Liver (tissue), 9 donors: Measurements from ENCODE around the gene BAG5. TPM values are rescaled to one million over a fixed set of nuclear protein-coding genes. Genes with fewer than 3 reads are reported as not detected.

Source experiments
- DNase-seq: peaks from one replicate; pipeline ENCODE4 v3.0.0-alpha.2; 2017; ENCODE audit warnings: low spot score
- H3K27ac ChIP-seq, 2 donors: one replicate each; pipeline ENCODE4 v1.7.0; 2013; ENCODE audit warnings: inconsistent platforms in 2 of 2, low read length in 2 of 2, control low read depth in 1 of 2, low read depth in 1 of 2, mild to moderate bottlenecking in 1 of 2
- H3K27me3 ChIP-seq, 4 donors: one replicate each; pipeline versions ENCODE4 v1.6.1 to v1.7.0; 2013; ENCODE audit warnings: low read length in 3 of 4, inconsistent platforms in 1 of 4, mild to moderate bottlenecking in 1 of 4, moderate library complexity in 1 of 4; ENCODE audit not compliant: control insufficient read depth in 4 of 4, insufficient read depth in 4 of 4
- H3K36me3 ChIP-seq, 4 donors: one replicate each; pipeline versions ENCODE4 v1.6.1 to v1.7.0; 2013; ENCODE audit warnings: low read length in 3 of 4, mild to moderate bottlenecking in 3 of 4, low read depth in 1 of 4, moderate library complexity in 1 of 4; ENCODE audit not compliant: control insufficient read depth in 4 of 4, insufficient read depth in 3 of 4
- H3K4me1 ChIP-seq, 4 donors: one replicate each; pipeline versions ENCODE4 v1.6.1 to v1.7.0; 2013; ENCODE audit warnings: low read length in 3 of 4, mild to moderate bottlenecking in 3 of 4, moderate library complexity in 1 of 4; ENCODE audit not compliant: control insufficient read depth in 4 of 4, insufficient read depth in 4 of 4
- H3K4me3 ChIP-seq, 3 donors: one replicate each; pipeline versions ENCODE4 v1.6.1 to v1.7.0; 2013; ENCODE audit warnings: low read length in 3 of 3, control low read depth in 1 of 3, low read depth in 1 of 3, mild to moderate bottlenecking in 1 of 3
- H3K9ac ChIP-seq, 2 donors: one replicate each; pipeline ENCODE4 v1.7.0; 2013; ENCODE audit warnings: low read length in 2 of 2, mild to moderate bottlenecking in 2 of 2, moderate library complexity in 2 of 2, control low read depth in 1 of 2, low read depth in 1 of 2
- H3K9me3 ChIP-seq, 4 donors: one replicate each; pipeline versions ENCODE4 v1.6.1 to v1.7.0; 2013; ENCODE audit warnings: low read length in 3 of 4; ENCODE audit not compliant: control insufficient read depth in 4 of 4
- EGR1 ChIP-seq, 2 donors: IDR thresholded peaks; 2 replicates each; pipeline ENCODE4 v1.6.1; 2016 to 2018; ENCODE audit warnings: antibody characterized with exemption in 2 of 2, low read depth in 2 of 2
- FOXA1 ChIP-seq: IDR thresholded peaks from 2 replicates; pipeline ENCODE4 v1.6.1; 2016; ENCODE audit warnings: antibody characterized with exemption
- FOXA2 ChIP-seq: IDR thresholded peaks from 2 replicates; pipeline ENCODE4 v1.6.1; 2016; ENCODE audit warnings: antibody characterized with exemption
- HNF4A ChIP-seq, 2 donors: conservative IDR thresholded peaks; 2 replicates each; pipeline ENCODE4 v1.6.1; 2016; ENCODE audit warnings: antibody characterized with exemption in 2 of 2, mild to moderate bottlenecking in 2 of 2
- NR2F2 ChIP-seq: IDR thresholded peaks from 2 replicates; pipeline ENCODE4 v1.6.1; 2016; ENCODE audit warnings: antibody characterized with exemption
- RAD21 ChIP-seq, 2 donors: IDR thresholded peaks; 2 replicates each; pipeline ENCODE4 v1.6.1; 2016; ENCODE audit warnings: antibody characterized with exemption in 2 of 2, mild to moderate bottlenecking in 2 of 2
- RXRA ChIP-seq, 2 donors: IDR thresholded peaks; 2 replicates each; pipeline ENCODE4 v1.6.1; 2017 to 2018; ENCODE audit warnings: antibody characterized with exemption in 2 of 2, mild to moderate bottlenecking in 1 of 2
- SP1 ChIP-seq: IDR thresholded peaks from 2 replicates; pipeline ENCODE4 v1.6.1; 2018; ENCODE audit warnings: antibody characterized with exemption, mild to moderate bottlenecking
- YY1 ChIP-seq: IDR thresholded peaks from 2 replicates; pipeline ENCODE4 v1.6.1; 2016; ENCODE audit warnings: antibody characterized with exemption, mild to moderate bottlenecking
- ZBTB33 ChIP-seq: IDR thresholded peaks from 2 replicates; pipeline ENCODE4 v1.6.1; 2016; ENCODE audit warnings: antibody characterized with exemption
- WGBS: extraction: QIAGEN DNeasy Blood & Tissue Kit; methylation state at CpG from one replicate; pipeline ENCODE4 v1.1.7; 2013; 5-methylcytosine and 5-hydroxymethylcytosine counted together
- polyA plus RNA-seq, 2 donors: library from polyadenylated mRNA; stranded (reverse) in 1 of 2; unstranded in 1 of 2; fragments of 200-250 nt in 1 of 2; fragments of >200 nt in 1 of 2; fragmentation: Nextera tagmentation in 1 of 2; extraction: Ambion mirVana in 1 of 2; gene quantifications; one replicate each; pipeline versions ENCODE4 v1.2.1 to v1.2.3, GENCODE V29; 2013 to 2015
- total RNA-seq, 2 donors: library from RNA; depleted of rRNA; stranded (reverse); fragments of >200 nt; gene quantifications; one replicate each; pipeline ENCODE4 v1.2.3, GENCODE V29; 2014
- TF ChIP-seq, protein P1 (sequence below): fragments of 150-350 bp; IDR thresholded peaks from 2 replicates; pipeline ENCODE4 v1.5.1; 2017; ENCODE audit warnings: improper control_type of control experiment, low read depth, low read length; ENCODE audit not compliant: missing input control
- donor health status: healthy.
- donor health status: healthy.
- donor health status: healthy.
- donor health status: healthy.
- donor health status: healthy.

Gene BAG5
- total and polyA plus RNA-seq, 4 donors, result 5.4 to 12.5 (median 8.8) TPM

GRCh38 chr14:103518422-103519042 lies 43.9 kb downstream of the BAG5 start:
- peak; percentile 71 for DNase-seq
- WGBS, result 31% methylated on average over 9 of the region's 9 CpGs
- TF ChIP-seq RAD21 (IDR thresholded peaks at IDR 0.05) (peak; percentile 81 to 91), RXRA (IDR thresholded peaks at IDR 0.05) (no peak), YY1 (no peak), NR2F2 (no peak), HNF4A (conservative IDR thresholded peaks at IDR 0.05) (no peak), ZBTB33 (no peak), SP1 (no peak), EGR1 (IDR thresholded peaks at IDR 0.05; ENCODE audit: low read depth in 2 of 2) (no peak), FOXA2 (no peak), FOXA1 (no peak)
- TF ChIP-seq, protein P1, sequence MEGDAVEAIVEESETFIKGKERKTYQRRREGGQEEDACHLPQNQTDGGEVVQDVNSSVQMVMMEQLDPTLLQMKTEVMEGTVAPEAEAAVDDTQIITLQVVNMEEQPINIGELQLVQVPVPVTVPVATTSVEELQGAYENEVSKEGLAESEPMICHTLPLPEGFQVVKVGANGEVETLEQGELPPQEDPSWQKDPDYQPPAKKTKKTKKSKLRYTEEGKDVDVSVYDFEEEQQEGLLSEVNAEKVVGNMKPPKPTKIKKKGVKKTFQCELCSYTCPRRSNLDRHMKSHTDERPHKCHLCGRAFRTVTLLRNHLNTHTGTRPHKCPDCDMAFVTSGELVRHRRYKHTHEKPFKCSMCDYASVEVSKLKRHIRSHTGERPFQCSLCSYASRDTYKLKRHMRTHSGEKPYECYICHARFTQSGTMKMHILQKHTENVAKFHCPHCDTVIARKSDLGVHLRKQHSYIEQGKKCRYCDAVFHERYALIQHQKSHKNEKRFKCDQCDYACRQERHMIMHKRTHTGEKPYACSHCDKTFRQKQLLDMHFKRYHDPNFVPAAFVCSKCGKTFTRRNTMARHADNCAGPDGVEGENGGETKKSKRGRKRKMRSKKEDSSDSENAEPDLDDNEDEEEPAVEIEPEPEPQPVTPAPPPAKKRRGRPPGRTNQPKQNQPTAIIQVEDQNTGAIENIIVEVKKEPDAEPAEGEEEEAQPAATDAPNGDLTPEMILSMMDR, result peak; percentile 83
- H3K27ac ChIP-seq, result no peak overlapping the region
- no peaks in the 10 kb centered on the region for H3K36me3 ChIP-seq
- H3K9me3 ChIP-seq, result no peaks in the 10 kb centered on the region
- H3K27me3 ChIP-seq, result no peaks in the 10 kb centered on the region
- H3K9ac ChIP-seq, result no peak overlapping the region
- H3K4me1 ChIP-seq, result peaks cover 4 to 41% (median 24%) of the 10 kb centered on the region in 4 donors
- no peak overlapping the region for H3K4me3 ChIP-seq

- WGBS, result 47% methylated on average over 20 of the region's 20 CpGs
- Histone ChIP-seq H3K27me3 (no peaks in the 10 kb centered on the region), H3K9me3 (no peaks in the 10 kb centered on the region), H3K9ac (no peak overlapping the region), H3K27ac (no peak overlapping the region), H3K4me3 (no peak overlapping the region), H3K36me3 (no peaks in the 10 kb centered on the region), H3K4me1 (peaks cover 2 to 34% (median 22%) of the 10 kb centered on the region in 4 donors)
- DNase-seq, result no peak
- TF ChIP-seq ZBTB33 (no peak), YY1 (no peak), RXRA (IDR thresholded peaks at IDR 0.05) (no peak), FOXA1 (no peak)
Measured at GRCh38 chr14:103517721-103518421, 44.6 kb downstream of the BAG5 start.
